GM15510 (cell line): ENCODE measurements around the gene UPK3B.

ENCODE experiments used
- POLR2A ChIP-seq: IDR thresholded peaks from 3 replicates; pipeline ENCODE4 v1.6.1; 2011; ENCODE audit warnings: borderline replicate concordance; ENCODE audit not compliant: insufficient read length; ENCODE audit errors: extremely low read depth

The UPK3B gene

DNA sequence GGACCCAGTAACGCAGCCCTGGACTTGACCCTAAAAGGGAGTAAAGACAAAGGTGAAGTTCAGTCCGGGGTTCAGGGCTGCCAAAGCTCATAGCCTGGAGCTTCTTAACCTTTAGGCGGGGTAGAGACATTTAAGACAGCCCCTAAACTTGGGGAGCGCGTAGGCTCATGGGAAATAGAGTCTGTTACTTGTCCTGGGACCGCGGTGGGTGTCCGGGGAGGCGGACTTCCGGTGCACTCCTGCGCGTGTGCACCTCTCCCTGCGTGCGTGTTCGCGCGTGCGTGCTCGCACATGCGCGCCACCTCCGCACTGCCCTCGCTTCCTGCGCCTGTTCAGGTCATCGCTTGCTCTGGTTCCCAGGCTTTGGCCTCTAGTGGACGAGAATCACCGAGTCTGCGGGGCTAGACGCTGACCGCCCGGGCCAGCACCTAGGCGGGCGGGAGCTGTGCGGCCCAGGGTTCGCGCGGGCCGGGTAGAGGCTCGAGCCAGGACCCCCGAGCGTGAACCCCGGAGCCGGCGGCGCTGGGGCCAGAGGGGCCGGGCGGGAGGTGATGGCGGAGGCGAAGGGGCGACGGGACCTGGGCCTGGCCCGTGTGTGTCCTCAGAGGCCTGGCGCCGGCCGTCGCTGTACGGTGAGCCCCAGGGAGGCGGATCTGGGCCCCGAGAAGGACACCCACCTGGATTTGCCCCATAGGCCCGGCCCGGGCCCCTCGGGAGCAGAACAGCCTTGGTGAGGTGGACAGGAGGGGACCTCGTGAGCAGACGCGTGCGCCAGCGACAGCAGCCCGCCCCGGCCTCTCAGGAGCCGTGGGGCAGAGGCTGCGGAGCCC, 38.9 kb downstream of the UPK3B start:
- TF ChIP-seq POLR2A, result peak; percentile 68
